Frontal cortex (tissue), 4 donors: ENCODE results near the gene PIANP. TPM values are rescaled to one million over a fixed set of nuclear protein-coding genes. Genes with fewer than 3 reads are reported as not detected.

Experiments used
- DNase-seq, 2 donors: peaks; one replicate each; pipeline ENCODE4 v3.0.0; 2012; ENCODE audit warnings: low spot score in 2 of 2
- FAIRE-seq: peaks from 2 replicates; lab custom pipeline; 2012; peaks lifted over from hg19 to GRCh38; lab: Jason Lieb, UNC
- total RNA-seq: library from RNA; depleted of rRNA; stranded (reverse); fragments of >200 nt; gene quantifications from one replicate; pipeline ENCODE4 v1.2.3, GENCODE V29; 2014
- donor health status: control.
- donor health status: control.
- donor health status: control.

PIANP gene
- total RNA-seq, 1 donor from 2014 or later, result 1.2 TPM

- FAIRE-seq, result no peak
- peak; percentile 76 to 79 for DNase-seq
These were observed 12.0 kb downstream of the PIANP start for GRCh38 chr12:6688543-6688998.

- no peak for FAIRE-seq
- DNase-seq, result no peak
These were observed 14.8 kb downstream of the PIANP start for GRCh38 chr12:6685814-6686213.

GRCh38 chr12:6684609-6685008, 16.0 kb downstream of the PIANP start:
- no peak for FAIRE-seq
- DNase-seq, result no peak

- DNase-seq, result no peak
- FAIRE-seq, result no peak
These were observed 23.7 kb downstream of the PIANP start for GRCh38 chr12:6676962-6677361.

GRCh38 chr12:6672143-6672542, 28.5 kb downstream of the PIANP start:
- no peak for FAIRE-seq
- DNase-seq, result no peak

- FAIRE-seq, result no peak
- DNase-seq, result no peak
These were observed 32.9 kb downstream of the PIANP start for GRCh38 chr12:6667559-6668210.

GRCh38 chr12:6666211-6666610, 34.4 kb downstream of the PIANP start:
- FAIRE-seq (no peak), DNase-seq (no peak)

GRCh38 chr12:6664902-6665301, 35.7 kb downstream of the PIANP start:
- DNase-seq, result no peak
- no peak for FAIRE-seq

GRCh38 chr12:6662906-6663742, 37.5 kb downstream of the PIANP start, which contains the start of gene ING4:
Gene ING4, minus strand, starts transcription at chr12:6663119. Its CDS starts 18 bp downstream, at chr12:6663101.
- FAIRE-seq, result peak; percentile 98
- DNase-seq, result peak; percentile 96 to 98

GRCh38 chr12:6662602-6662905, 38.1 kb downstream of the PIANP start:
- no peak for FAIRE-seq

GRCh38 chr12:6653987-6654386, 46.6 kb downstream of the PIANP start:
- no peak for FAIRE-seq
- DNase-seq, result no peak

More at GRCh38 chr12:6662602-6662905, 38.1 kb downstream of the PIANP start:
- DNase-seq, result no peak

- DNase-seq, result no peak
- FAIRE-seq, result no peak
These were observed 47.3 kb downstream of the PIANP start for GRCh38 chr12:6653342-6653741.

GRCh38 chr12:6652391-6652790, 48.2 kb downstream of the PIANP start:
- no peak for FAIRE-seq
- no peak for DNase-seq

- no peak for FAIRE-seq
- no peak for DNase-seq
These were observed 49.8 kb downstream of the PIANP start for GRCh38 chr12:6650832-6651231.

- FAIRE-seq (no peak), DNase-seq (peak; percentile 71 to 87)
These were observed 53.5 kb downstream of the PIANP start, which contains the start of gene ACRBP for GRCh38 chr12:6647083-6647604. Gene ACRBP, minus strand, starts transcription at chr12:6647432. Its CDS starts 66 bp downstream, at chr12:6647366.

GRCh38 chr12:6646276-6647082, 54.1 kb downstream of the PIANP start:
- DNase-seq (no peak), FAIRE-seq (no peak)

- FAIRE-seq (no peak), DNase-seq (peak in 1 of 2 donors; percentile 64)
These were observed 55.7 kb downstream of the PIANP start for GRCh38 chr12:6644903-6645302.

- FAIRE-seq, result no peak
These were observed 56.4 kb downstream of the PIANP start for GRCh38 chr12:6644257-6644596.

More at GRCh38 chr12:6644257-6644596, 56.4 kb downstream of the PIANP start:
- DNase-seq, result no peak
